K562 (cell line): ENCODE results near the gene PIK3R2. TPM values are rescaled to one million over a fixed set of nuclear protein-coding genes. Genes with fewer than 3 reads are reported as not detected.

Experiments used
- CBFB ChIP-seq: sonication (generic); formaldehyde crosslinking; IDR thresholded peaks from 2 replicates; pipeline ENCODE4 v1.4.0; 2020; ENCODE audit warnings: mild to moderate bottlenecking, missing genetic modification reagents
- CREM ChIP-seq: IDR thresholded peaks from 2 replicates; pipeline ENCODE4 v1.6.1; 2014; ENCODE audit warnings: antibody characterized with exemption, low read depth
- KDM1A ChIP-seq, 2 experiments: fragments of 450-650 bp; IDR thresholded peaks; 2 replicates each; pipeline ENCODE4 v1.6.1; 2016; ENCODE audit warnings: mild to moderate bottlenecking in 2 of 2
- MTA1 ChIP-seq: fragments of 450-650 bp; IDR thresholded peaks from 2 replicates; pipeline ENCODE4 v1.6.1; 2017; ENCODE audit warnings: borderline replicate concordance
- NR2C2 ChIP-seq, 2 experiments: fragments of 200-800 bp in 1 of 2; sonication (Bioruptor generic) in 1 of 2; sonication (generic) in 1 of 2; formaldehyde crosslinking in 1 of 2; IDR thresholded peaks; 2 replicates each; pipeline versions ENCODE4 v1.6.1 to v1.8.0; 2016 to 2022; ENCODE audit warnings: mild to moderate bottlenecking in 1 of 2, missing compliant biosample characterization in 1 of 2, missing genetic modification characterization in 1 of 2, missing genetic modification reagents in 1 of 2
- POU5F1 ChIP-seq: fragments of 150-350 bp; IDR thresholded peaks from 2 replicates; pipeline ENCODE4 v1.6.1; 2014; ENCODE audit warnings: borderline replicate concordance, low read length, low read depth, mild to moderate bottlenecking; ENCODE audit not compliant: partially characterized antibody
- SMAD4 ChIP-seq: fragments of 250-450 bp; sonication (Bioruptor Pico); conservative IDR thresholded peaks from 2 replicates; pipeline ENCODE4 v1.8.0; 2021; ENCODE audit warnings: inconsistent platforms, mild to moderate bottlenecking, moderate library complexity
- SMARCC2 ChIP-seq: fragments of 450-650 bp; IDR thresholded peaks from 2 replicates; pipeline ENCODE4 v1.6.1; 2017; ENCODE audit warnings: antibody characterized with exemption, moderate library complexity, mild to moderate bottlenecking, low read depth
- TCF7L2 ChIP-seq: fragments of 150-350 bp; IDR thresholded peaks from 2 replicates; pipeline ENCODE4 v1.6.1; 2016; ENCODE audit warnings: low read depth, mild to moderate bottlenecking, low read length, moderate library complexity
- ZFPM2 ChIP-seq: fragments of 250-450 bp; sonication (Bioruptor Pico); IDR thresholded peaks from 2 replicates; pipeline ENCODE4 v1.5.1; 2022; ENCODE audit warnings: mild to moderate bottlenecking
- ZNF668 ChIP-seq: fragments of 250-450 bp; sonication (Bioruptor Pico); IDR thresholded peaks from 2 replicates; pipeline ENCODE4 v1.8.0; 2022; ENCODE audit warnings: mild to moderate bottlenecking, inconsistent platforms
- polyA plus RNA-seq, 8 experiments: library from polyadenylated mRNA; depleted of rRNA in 4 of 8; stranded (reverse) in 5 of 8; unstranded in 3 of 8; fragments of >200 nt; fragmentation: Nextera tagmentation in 2 of 8; fragmentation: Illumina TruSeq in 1 of 8; extraction: Ambion mirVana in 2 of 8; extraction: Trizol in 1 of 8; gene quantifications; 2 replicates each; pipeline versions ENCODE4 v1.2.1 to v1.2.3, GENCODE V29; 2011 to 2014; ENCODE audit warnings: inconsistent platforms in 1 of 8, missing spikeins in 1 of 8
- total RNA-seq, 7 experiments: library from RNA; depleted of rRNA in 6 of 7; stranded (reverse); fragments of >200 nt in 6 of 7; fragmentation: Illumina TruSeq in 2 of 7; extraction: Trizol in 2 of 7; gene quantifications; 2 replicates each; pipeline versions ENCODE4 v1.2.1 to v1.2.3, GENCODE V29; 2011 to 2021; ENCODE audit warnings: low replicate concordance in 1 of 7
- TF ChIP-seq, protein P1 (sequence below): IDR thresholded peaks from 3 replicates; pipeline ENCODE4 v1.6.1; 2011; ENCODE audit warnings: borderline replicate concordance, mild to moderate bottlenecking; ENCODE audit not compliant: insufficient read length, insufficient read depth
- TF ChIP-seq, protein P2 (sequence below), 2 experiments: fragments of 450-650 bp in 1 of 2; sonication (generic) in 1 of 2; formaldehyde crosslinking; conservative IDR thresholded peaks; 2 replicates each; pipeline versions ENCODE4 v1.4.0 to v1.8.1; 2020 to 2022; ENCODE audit warnings: mild to moderate bottlenecking in 1 of 2, missing genetic modification reagents in 1 of 2
- TF ChIP-seq, protein P3 (sequence below): fragments of 450-650 bp; IDR thresholded peaks from 2 replicates; pipeline ENCODE4 v1.6.1; 2016; ENCODE audit warnings: low read depth
- TF ChIP-seq, protein P4 (sequence below): sonication (generic); formaldehyde crosslinking; IDR thresholded peaks from 2 replicates; pipeline ENCODE4 v1.8.1; 2022; ENCODE audit warnings: missing genetic modification reagents

PIK3R2 gene
- total and polyA plus RNA-seq, 9 of the 15 experiments (the other 6 are each of a cell fraction or from before 2014, with no cell fraction given), result 0.39 to 37.9 (median 5.3) TPM

DNA sequence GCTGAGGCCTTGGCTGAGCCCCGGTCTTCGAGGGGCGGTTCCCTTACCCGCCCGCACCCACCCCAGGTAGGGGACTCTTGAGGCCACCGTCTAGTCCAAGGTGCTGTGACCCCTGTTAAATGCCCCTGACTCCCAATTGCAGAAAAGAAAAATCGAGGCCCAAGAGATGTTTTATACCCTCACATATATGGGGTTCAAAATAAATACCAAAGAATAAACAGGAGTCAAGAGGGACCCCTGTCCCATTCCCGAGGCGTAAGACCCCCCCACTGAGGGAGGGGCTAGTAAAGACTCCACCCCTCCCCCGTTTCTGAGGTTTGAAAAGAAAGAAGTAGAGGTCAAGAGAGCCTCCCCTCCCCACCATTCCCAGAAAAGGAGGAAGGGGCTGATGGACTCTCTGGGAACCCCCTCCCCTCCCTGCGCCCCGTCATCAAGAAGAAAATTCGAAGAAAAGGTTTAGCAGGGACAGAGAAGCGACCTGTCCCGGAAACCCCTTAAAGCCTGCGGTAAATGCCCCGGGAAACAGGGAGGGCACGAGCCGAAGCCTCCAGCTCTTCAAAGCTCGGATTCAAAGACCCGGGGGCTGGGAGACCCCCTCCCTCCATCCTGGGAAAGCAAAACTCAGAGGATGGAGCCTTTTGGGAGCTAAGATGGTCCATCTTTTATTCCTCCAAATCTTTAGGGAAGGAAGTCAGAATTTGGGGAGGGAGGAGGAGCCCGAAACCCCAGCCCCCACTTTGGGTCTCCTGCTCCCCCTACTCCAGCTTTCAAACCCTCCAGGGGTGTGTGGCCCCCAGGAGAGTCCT is 51.6 kb downstream of the PIK3R2 start (continued):
- TF ChIP-seq SMARCC2 (0 out of 2 replicates have a peak, but pooled peaks have one; percentile 37), NR2C2 (CRISPR knock-in tag; IDR thresholded peaks at IDR 0.05) (no peak), NR2C2 (tag; IDR thresholded peaks at IDR 0.05) (0 out of 2 replicates have a peak, but pooled peaks have one; percentile 26), SMAD4 (no peak), POU5F1 (no peak), TCF7L2 (peak; percentile 76), ZNF668 (no peak), ZFPM2 (CRISPR knock-in tag) (no peak), KDM1A (IDR thresholded peaks at IDR 0.05) (peak in 1 of 2 experiments; percentile 21; a peak in 1 of 4 replicates), CREM (no peak), MTA1 (0 out of 2 replicates have a peak, but pooled peaks have one; percentile 38), CBFB (no peak)
- TF ChIP-seq, protein P1, sequence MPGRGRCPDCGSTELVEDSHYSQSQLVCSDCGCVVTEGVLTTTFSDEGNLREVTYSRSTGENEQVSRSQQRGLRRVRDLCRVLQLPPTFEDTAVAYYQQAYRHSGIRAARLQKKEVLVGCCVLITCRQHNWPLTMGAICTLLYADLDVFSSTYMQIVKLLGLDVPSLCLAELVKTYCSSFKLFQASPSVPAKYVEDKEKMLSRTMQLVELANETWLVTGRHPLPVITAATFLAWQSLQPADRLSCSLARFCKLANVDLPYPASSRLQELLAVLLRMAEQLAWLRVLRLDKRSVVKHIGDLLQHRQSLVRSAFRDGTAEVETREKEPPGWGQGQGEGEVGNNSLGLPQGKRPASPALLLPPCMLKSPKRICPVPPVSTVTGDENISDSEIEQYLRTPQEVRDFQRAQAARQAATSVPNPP, result no peak
- TF ChIP-seq, protein P2, sequence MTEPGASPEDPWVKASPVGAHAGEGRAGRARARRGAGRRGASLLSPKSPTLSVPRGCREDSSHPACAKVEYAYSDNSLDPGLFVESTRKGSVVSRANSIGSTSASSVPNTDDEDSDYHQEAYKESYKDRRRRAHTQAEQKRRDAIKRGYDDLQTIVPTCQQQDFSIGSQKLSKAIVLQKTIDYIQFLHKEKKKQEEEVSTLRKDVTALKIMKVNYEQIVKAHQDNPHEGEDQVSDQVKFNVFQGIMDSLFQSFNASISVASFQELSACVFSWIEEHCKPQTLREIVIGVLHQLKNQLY (CRISPR knock-in tag; conservative IDR thresholded peaks at IDR 0.05), result no peak
- TF ChIP-seq, protein P3, sequence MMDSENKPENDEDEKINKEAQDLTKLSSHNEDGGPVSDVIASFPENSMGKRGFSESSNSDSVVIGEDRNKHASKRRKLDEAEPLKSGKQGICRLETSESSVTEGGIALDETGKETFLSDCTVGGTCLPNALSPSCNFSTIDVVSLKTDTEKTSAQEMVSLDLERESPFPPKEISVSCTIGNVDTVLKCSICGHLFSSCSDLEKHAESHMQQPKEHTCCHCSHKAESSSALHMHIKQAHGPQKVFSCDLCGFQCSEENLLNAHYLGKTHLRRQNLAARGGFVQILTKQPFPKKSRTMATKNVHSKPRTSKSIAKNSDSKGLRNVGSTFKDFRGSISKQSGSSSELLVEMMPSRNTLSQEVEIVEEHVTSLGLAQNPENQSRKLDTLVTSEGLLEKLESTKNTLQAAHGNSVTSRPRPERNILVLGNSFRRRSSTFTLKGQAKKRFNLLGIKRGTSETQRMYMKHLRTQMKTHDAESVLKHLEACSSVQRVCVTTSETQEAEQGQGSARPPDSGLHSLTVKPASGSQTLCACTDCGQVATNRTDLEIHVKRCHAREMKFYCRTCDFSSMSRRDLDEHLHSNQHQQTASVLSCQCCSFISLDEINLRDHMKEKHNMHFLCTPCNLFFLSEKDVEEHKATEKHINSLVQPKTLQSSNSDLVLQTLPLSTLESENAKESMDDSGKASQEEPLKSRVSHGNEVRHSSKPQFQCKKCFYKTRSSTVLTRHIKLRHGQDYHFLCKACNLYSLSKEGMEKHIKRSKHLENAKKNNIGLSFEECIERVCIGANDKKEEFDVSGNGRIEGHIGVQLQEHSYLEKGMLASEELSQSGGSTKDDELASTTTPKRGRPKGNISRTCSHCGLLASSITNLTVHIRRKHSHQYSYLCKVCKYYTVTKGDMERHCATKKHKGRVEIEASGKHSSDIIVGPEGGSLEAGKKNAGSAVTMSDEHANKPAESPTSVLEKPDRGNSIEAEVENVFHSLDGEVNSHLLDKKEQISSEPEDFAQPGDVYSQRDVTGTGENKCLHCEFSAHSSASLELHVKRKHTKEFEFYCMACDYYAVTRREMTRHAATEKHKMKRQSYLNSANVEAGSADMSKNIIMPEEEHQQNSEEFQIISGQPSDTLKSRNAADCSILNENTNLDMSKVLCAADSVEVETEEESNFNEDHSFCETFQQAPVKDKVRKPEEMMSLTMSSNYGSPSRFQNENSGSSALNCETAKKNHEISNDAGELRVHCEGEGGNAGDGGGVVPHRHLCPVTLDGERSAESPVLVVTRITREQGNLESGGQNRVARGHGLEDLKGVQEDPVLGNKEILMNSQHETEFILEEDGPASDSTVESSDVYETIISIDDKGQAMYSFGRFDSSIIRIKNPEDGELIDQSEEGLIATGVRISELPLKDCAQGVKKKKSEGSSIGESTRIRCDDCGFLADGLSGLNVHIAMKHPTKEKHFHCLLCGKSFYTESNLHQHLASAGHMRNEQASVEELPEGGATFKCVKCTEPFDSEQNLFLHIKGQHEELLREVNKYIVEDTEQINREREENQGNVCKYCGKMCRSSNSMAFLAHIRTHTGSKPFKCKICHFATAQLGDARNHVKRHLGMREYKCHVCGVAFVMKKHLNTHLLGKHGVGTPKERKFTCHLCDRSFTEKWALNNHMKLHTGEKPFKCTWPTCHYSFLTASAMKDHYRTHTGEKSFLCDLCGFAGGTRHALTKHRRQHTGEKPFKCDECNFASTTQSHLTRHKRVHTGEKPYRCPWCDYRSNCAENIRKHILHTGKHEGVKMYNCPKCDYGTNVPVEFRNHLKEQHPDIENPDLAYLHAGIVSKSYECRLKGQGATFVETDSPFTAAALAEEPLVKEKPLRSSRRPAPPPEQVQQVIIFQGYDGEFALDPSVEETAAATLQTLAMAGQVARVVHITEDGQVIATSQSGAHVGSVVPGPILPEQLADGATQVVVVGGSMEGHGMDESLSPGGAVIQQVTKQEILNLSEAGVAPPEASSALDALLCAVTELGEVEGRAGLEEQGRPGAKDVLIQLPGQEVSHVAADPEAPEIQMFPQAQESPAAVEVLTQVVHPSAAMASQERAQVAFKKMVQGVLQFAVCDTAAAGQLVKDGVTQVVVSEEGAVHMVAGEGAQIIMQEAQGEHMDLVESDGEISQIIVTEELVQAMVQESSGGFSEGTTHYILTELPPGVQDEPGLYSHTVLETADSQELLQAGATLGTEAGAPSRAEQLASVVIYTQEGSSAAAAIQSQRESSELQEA, result peak; percentile 82
- TF ChIP-seq, protein P4, sequence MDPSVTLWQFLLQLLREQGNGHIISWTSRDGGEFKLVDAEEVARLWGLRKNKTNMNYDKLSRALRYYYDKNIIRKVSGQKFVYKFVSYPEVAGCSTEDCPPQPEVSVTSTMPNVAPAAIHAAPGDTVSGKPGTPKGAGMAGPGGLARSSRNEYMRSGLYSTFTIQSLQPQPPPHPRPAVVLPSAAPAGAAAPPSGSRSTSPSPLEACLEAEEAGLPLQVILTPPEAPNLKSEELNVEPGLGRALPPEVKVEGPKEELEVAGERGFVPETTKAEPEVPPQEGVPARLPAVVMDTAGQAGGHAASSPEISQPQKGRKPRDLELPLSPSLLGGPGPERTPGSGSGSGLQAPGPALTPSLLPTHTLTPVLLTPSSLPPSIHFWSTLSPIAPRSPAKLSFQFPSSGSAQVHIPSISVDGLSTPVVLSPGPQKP (CRISPR knock-in tag), result no peak
